HG02759 (cell line): Measurements from ENCODE around the gene TRMT2A.

Source experiments
- ATAC-seq: cut with Tn5 transposase; IDR thresholded peaks from one replicate; pipeline ENCODE4 v1.9.1; 2021; ENCODE audit warnings: mild to moderate bottlenecking, moderate library complexity; ENCODE audit not compliant: unreplicated experiment

TRMT2A gene

GRCh38 chr22:20066617-20067383, 50.2 kb downstream of the TRMT2A start:
- ATAC-seq = no peak

- ATAC-seq = no peak
Measured at GRCh38 chr22:20065896-20066616, 51.0 kb downstream of the TRMT2A start.

- ATAC-seq = no peak
Measured at GRCh38 chr22:20064545-20065262, 52.3 kb downstream of the TRMT2A start.

GRCh38 chr22:20064140-20064480, 52.9 kb downstream of the TRMT2A start:
- ATAC-seq = no peak

GRCh38 chr22:20063271-20064139, 53.5 kb downstream of the TRMT2A start:
- ATAC-seq = no peak

- ATAC-seq = no peak
Measured at GRCh38 chr22:20062766-20063083, 54.3 kb downstream of the TRMT2A start.

GRCh38 chr22:20062043-20062765, 54.8 kb downstream of the TRMT2A start:
- no peak for ATAC-seq
